ENCODE results near the gene USP1.

GRCh38 chr1:62433861-62434617 lies 2.8 kb upstream of the USP1 start:
- no peak for TF ChIP-seq POLR2A (IDR thresholded peaks at IDR 0.05; ENCODE audit: extremely low read depth, insufficient read length)
- TF ChIP-seq CTCF (IDR thresholded peaks at IDR 0.05; ENCODE audit: low read depth, low read length) = no peak
- TF ChIP-seq MYC (IDR thresholded peaks at IDR 0.05; ENCODE audit: low read depth, low read length) = no peak
- no peak for TF ChIP-seq MAX (IDR thresholded peaks at IDR 0.05; ENCODE audit: low read depth, low read length)
